Subcutaneous adipose tissue (tissue), 4 donors: ENCODE results near the gene CGRRF1. TPM values are rescaled to one million over a fixed set of nuclear protein-coding genes. Genes with fewer than 3 reads are reported as not detected.

Experiments
- total RNA-seq, 4 donors: library from RNA; depleted of rRNA; stranded (reverse); fragments of >200 nt; gene quantifications; one replicate each; pipeline ENCODE4 v1.1.0, GENCODE V29; 2016
- TF ChIP-seq, protein P1 (sequence below): fragments of 450-650 bp; IDR thresholded peaks from one replicate; pipeline ENCODE4 v1.5.1; 2016; ENCODE audit warnings: low read depth, mild to moderate bottlenecking, control low read depth, antibody characterized with exemption, moderate library complexity

The CGRRF1 gene
- total RNA-seq, 4 donors from 2014 or later: 11.7 to 27.4 (median 19.6) TPM

DNA sequence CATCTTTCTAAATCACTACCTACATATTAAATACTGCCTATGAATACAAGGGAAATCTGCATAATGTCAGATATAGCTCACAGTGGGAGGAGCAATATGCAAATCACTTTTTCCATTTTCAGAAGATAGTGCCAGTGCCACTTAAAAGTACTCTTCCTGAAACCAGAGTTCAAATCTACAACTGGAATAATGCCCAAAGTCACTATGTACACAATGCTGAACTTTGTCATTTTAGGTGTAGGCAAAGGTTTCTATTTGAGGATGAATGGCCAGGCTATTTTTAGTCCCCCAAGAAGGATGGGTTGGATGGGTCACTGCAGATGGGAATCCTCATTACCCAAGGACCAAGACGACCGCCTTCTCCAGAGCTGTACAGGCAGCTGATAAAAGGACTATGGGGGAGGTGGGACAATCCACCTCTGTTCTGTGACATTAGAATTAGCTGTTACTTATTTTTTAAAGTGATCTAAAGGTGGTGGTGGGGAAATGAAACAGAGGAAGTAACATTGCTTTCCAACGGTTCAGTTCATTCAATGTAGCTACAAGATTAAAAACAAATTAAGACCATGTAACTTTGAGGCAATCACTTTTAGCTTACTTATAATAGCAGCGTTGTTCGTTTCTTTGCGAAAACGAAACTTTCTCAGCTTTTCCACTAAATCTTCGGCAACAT is 26.5 kb upstream of the CGRRF1 start:
- TF ChIP-seq, protein P1, sequence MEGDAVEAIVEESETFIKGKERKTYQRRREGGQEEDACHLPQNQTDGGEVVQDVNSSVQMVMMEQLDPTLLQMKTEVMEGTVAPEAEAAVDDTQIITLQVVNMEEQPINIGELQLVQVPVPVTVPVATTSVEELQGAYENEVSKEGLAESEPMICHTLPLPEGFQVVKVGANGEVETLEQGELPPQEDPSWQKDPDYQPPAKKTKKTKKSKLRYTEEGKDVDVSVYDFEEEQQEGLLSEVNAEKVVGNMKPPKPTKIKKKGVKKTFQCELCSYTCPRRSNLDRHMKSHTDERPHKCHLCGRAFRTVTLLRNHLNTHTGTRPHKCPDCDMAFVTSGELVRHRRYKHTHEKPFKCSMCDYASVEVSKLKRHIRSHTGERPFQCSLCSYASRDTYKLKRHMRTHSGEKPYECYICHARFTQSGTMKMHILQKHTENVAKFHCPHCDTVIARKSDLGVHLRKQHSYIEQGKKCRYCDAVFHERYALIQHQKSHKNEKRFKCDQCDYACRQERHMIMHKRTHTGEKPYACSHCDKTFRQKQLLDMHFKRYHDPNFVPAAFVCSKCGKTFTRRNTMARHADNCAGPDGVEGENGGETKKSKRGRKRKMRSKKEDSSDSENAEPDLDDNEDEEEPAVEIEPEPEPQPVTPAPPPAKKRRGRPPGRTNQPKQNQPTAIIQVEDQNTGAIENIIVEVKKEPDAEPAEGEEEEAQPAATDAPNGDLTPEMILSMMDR: no peak

DNA sequence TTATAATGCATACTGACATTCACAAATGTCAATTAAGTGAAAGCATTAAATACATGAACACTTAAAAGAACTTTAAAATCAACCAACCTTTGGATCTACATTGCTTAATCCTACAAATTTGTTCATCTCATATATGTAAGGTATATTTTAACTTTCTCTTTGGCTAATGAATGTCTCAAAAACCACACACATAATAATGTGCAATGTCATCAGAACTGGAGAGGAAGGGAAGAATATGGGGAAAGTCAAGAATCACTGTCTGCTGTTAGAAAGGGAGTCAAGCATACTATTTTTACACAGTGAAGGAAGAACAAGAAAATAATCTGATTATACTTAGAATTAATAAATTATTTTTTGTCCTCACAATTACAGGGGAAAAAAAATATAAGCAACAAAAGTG is 25.9 kb upstream of the CGRRF1 start:
- TF ChIP-seq, protein P1: no peak

DNA sequence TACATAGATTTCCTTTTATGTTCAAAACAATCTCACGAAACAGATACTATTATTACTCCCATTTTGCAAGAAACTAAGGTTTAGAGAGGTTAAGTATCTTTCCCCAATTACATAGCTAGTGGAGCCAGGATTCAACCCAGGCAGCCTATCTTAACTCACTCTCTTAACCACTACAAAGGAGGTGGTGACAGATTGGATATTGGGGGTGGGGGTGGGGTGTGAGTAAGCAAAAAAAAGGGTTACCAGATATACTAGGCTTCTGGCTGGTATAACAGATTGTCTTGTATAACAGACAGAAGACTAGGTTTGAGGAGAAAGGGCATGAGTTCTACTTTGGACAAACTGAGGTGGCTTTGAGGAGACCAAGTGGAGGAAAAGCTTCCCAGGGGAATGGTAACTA is 23.0 kb upstream of the CGRRF1 start:
- TF ChIP-seq, protein P1: no peak

DNA sequence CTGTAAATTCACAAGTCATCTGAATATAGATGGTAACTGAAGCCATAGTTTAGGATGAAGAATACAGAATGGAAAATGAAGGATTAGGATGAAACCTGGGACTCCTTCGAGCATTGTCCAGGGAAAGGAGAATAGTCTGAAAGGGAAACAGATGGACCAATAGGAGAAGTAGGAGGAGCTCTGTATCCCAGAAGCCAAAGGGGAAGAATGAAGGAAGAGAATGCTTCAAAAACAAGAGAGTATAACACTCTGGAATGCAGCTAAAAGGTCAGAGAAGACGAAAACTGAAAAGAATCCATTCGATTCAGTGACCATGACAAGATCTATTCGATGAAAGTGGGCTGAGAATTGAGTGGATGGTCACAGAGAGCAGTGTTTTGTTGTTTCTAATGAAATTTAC is 21.9 kb upstream of the CGRRF1 start:
- TF ChIP-seq, protein P1: no peak

DNA sequence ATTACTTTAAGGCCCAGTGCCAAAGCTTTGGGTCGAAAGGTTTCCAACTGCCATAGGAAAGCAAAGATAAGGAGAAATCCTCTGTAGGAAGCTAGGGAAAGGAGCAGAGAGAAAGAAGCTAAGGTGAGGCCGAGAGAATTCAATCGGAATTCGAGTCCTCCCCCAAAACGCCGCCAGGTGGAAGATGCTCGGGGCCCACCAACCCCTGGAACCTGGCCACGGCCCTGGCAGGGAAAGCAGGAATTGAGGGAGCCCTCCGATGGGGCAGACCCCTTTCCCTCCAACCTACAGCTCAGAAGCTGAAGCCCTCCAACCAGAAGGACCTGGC is 21.4 kb upstream of the CGRRF1 start:
- TF ChIP-seq, protein P1: no peak

DNA sequence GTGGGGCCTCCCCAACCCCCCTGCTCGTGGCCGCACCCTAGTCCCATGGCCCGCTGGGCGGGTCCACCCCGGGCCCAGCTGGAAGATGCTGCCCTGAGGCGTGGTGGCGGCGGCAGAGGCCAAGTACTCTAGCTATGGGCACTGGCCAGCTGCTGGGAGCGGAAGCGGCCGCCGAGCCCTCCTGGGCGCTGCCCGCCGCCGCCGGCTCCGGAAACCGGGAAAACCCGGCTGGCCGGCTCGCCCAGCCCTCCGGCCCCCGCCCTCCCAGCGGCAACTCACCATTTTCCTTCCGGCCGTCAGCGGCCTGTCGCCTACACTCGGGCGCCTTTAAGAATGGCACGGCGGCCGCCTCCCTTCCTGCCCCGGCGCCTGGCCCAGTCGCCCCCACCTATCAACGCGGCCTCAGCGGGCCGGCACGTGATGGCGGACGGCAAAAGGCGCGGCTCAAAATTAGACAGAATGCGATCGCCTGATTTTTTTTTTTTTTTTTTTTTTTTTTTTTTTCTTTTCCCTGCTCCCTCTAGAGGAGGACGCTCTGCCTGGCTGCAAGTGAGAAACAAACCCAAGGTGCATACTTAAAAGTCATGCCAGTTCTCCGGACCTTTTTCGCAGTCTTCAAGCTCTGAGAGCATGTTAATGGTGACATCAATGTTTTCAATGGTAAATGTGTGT is 20.9 kb upstream of the CGRRF1 start, which contains the start of gene GMFB:
TSS of gene GMFB (minus strand) at position 335 of the 672 bp plus-strand sequence. CDS start at position 282, 53 bp downstream.
- TF ChIP-seq, protein P1: no peak

DNA sequence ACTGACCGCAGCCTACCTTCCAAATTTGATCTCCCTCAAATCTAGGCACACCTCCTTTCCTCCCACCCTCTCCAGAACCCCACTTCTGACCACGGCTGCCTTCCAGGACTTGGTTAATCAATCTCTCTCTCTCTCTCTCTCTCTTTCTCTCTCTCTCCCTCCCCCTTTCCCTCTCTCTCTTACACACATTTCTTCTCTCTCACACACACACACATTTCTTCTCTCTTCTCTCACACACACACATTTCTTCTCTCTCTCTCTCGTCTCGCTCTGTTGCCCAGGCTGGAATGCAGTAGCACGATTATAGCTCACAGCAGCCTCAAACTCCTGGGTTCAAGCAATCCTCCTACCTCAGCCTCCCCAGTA is 20.4 kb upstream of the CGRRF1 start:
- TF ChIP-seq, protein P1: no peak
